Mesothelial cell of epicardium (in vitro differentiated cells): ENCODE data around the gene OR6N2. TPM values are rescaled to one million over a fixed set of nuclear protein-coding genes. Genes with fewer than 3 reads are reported as not detected.

Source experiments
- DNase-seq, 2 experiments: peaks; one replicate each; pipeline ENCODE4 v3.0.0; 2021; ENCODE audit warnings: low spot score in 2 of 2; ENCODE audit not compliant: unreplicated experiment in 2 of 2
- H3K27ac Mint-ChIP-seq: 2 replicates; pipeline ENCODE4 v1.8.0; 2021; ENCODE audit warnings: mixed read lengths
- H3K27me3 Mint-ChIP-seq: 2 replicates; pipeline ENCODE4 v1.8.0; 2021; ENCODE audit warnings: low read depth, mixed read lengths
- H3K36me3 Mint-ChIP-seq: 2 replicates; pipeline ENCODE4 v1.8.0; 2021; ENCODE audit warnings: mixed read lengths
- H3K4me1 Mint-ChIP-seq: 2 replicates; pipeline ENCODE4 v1.8.0; 2021; ENCODE audit warnings: mixed read lengths
- H3K4me3 Mint-ChIP-seq: 2 replicates; pipeline ENCODE4 v1.8.0; 2021; ENCODE audit warnings: mild to moderate bottlenecking, moderate library complexity, mixed read lengths
- H3K9me3 Mint-ChIP-seq: 2 replicates; pipeline ENCODE4 v1.8.0; 2021; ENCODE audit warnings: mixed read lengths
- total RNA-seq: library from RNA; stranded (reverse); gene quantifications from 3 replicates; pipeline ENCODE4 v1.2.1, GENCODE V29; 2021
- TF ChIP-seq, protein P1 (sequence below): fragments of 200-600 bp; sonication (generic); IDR thresholded peaks from one replicate; pipeline ENCODE4 v1.5.0; 2021; ENCODE audit warnings: antibody characterized with exemption; ENCODE audit not compliant: unreplicated experiment

OR6N2 gene
- total RNA-seq, 1 donor from 2014 or later, result not detected

DNA sequence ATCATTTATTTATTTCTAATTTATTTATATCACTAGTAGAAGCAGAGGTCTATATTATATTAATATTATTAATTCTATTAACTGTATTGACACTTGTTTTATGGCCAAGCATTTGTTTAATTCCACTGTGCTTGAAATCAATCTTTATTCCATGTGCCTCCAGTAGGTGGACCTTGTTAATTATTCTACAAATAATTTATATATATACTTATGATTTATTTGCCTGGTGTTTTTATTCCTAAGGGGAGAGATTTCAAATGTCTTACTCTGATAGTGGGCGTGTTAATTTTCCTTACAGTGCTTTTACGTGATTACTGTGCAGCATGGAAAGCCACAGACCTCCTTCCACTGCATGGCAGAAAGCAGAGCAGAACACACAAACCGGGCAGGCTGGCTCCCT, 17.5 kb upstream of the OR6N2 start:
- Mint-ChIP-seq H3K9me3 (no peaks in the 10 kb centered on the region), H3K4me1 (no peaks in the 10 kb centered on the region), H3K27ac (no peak overlapping the region), H3K27me3 (peaks cover 16% of the 10 kb centered on the region), H3K4me3 (no peak overlapping the region), H3K36me3 (no peaks in the 10 kb centered on the region)
- no peak for DNase-seq
- TF ChIP-seq, protein P1, sequence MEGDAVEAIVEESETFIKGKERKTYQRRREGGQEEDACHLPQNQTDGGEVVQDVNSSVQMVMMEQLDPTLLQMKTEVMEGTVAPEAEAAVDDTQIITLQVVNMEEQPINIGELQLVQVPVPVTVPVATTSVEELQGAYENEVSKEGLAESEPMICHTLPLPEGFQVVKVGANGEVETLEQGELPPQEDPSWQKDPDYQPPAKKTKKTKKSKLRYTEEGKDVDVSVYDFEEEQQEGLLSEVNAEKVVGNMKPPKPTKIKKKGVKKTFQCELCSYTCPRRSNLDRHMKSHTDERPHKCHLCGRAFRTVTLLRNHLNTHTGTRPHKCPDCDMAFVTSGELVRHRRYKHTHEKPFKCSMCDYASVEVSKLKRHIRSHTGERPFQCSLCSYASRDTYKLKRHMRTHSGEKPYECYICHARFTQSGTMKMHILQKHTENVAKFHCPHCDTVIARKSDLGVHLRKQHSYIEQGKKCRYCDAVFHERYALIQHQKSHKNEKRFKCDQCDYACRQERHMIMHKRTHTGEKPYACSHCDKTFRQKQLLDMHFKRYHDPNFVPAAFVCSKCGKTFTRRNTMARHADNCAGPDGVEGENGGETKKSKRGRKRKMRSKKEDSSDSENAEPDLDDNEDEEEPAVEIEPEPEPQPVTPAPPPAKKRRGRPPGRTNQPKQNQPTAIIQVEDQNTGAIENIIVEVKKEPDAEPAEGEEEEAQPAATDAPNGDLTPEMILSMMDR, result peak; percentile 27

DNA sequence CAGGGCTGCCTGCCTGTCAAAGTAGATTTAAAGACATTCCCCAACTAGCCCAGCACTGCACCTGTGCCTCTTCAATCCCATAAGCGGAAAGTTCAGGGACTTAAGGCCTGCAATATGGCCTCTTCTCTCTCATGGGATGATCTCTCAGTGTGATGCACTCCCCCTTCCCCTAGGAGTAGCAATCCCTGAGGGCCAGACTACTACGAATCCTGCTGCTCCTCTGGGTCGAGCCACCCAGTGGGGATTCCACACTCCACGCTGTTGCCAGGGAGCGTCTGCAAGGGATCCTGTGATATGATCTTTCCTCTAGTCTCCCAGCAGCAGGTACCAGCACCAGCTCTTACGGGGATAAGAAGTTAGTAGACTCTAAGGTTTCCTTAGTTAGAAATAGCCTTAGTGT, 13.2 kb upstream of the OR6N2 start:
- Mint-ChIP-seq H3K27ac (no peak overlapping the region), H3K27me3 (peaks cover 7% of the 10 kb centered on the region), H3K36me3 (no peaks in the 10 kb centered on the region), H3K9me3 (peaks cover 6% of the 10 kb centered on the region), H3K4me1 (no peaks in the 10 kb centered on the region), H3K4me3 (no peak overlapping the region)
- TF ChIP-seq, protein P1, result no peak
- no peak for DNase-seq

DNA sequence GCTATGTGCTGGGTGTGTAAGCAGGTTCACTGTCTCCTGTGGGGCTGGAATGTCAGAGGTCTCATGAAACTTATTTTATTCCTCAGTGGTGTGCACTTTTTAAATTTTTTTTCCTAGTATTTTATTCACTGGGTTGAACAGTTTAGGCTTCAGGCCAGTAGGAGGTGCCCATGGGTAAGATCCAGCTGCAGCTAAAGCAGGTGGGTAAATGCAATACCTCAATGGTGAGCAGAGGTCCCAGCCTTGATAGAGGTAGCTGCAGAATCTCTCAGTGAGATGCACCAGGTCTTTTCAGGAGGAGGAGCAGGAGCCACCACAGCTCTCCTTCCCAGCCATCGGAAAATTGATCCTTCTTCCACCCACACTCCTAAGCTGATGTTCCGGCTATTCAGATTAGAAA, 12.6 kb upstream of the OR6N2 start:
- no peak overlapping the region for H3K27ac Mint-ChIP-seq
- no peaks in the 10 kb centered on the region for H3K4me1 Mint-ChIP-seq
- DNase-seq, result no peak
- TF ChIP-seq, protein P1, result no peak
- H3K4me3 Mint-ChIP-seq, result no peak overlapping the region
- H3K9me3 Mint-ChIP-seq, result peaks cover 10% of the 10 kb centered on the region
- no peaks in the 10 kb centered on the region for H3K36me3 Mint-ChIP-seq
- H3K27me3 Mint-ChIP-seq, result peaks cover 7% of the 10 kb centered on the region

DNA sequence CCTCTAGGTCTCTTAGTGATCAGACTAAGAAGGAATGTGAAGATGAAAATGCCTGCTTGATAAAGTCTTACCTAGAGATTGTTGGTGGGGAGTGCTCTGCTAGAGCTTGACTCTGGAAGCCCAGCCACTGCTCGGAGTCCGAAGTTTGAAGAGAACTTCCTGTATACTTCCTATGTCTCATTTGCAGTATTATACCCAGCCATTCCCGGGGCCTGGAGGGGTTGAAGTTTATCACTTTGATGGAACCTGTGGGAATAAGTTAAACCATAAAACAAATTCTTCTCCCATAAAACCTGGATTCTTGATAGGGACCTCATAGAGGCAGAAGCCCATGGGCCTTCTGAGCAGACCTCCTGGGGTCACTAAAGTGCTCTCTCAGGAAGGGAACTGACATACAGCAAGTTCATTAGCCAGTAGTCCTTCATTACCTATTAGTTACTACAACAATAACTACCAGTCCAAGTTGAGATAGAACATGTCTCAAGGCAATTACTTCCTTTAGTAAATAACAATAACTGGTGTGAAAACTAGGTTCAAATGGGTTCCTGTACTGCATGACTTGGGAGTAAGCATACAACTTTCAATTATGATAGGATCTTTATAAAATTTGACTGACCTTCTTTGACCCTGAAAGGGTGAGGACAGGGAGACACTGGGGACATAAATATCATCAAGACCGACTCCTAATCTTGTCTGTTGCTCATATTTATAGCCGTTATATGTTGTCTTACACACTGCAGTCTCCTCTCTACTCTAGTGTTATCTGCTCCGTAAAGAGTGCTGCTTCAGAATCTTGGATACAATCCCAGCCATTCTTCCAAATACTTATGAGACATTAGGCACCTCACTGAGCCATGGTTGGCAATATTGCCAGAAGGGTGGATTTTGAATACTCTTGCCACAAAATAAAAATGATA, 8.8 kb downstream of the OR6N2 start, which contains the start of gene OR6N1:
Gene OR6N1 (minus strand): TSS at position 246 of the 917 bp plus-strand sequence. CDS start 5,513 bp downstream, outside the sequence.
- Mint-ChIP-seq H3K27ac (no peak within 1 kb of the TSS), H3K36me3 (no peaks in the 10 kb centered on the region), H3K4me3 (no peak within 1 kb of the TSS), H3K27me3 (peaks cover 4% of the 10 kb centered on the region), H3K4me1 (peaks cover 2% of the 10 kb centered on the region), H3K9me3 (no peaks in the 10 kb centered on the region)
- TF ChIP-seq, protein P1, result no peak
- no peak for DNase-seq

DNA sequence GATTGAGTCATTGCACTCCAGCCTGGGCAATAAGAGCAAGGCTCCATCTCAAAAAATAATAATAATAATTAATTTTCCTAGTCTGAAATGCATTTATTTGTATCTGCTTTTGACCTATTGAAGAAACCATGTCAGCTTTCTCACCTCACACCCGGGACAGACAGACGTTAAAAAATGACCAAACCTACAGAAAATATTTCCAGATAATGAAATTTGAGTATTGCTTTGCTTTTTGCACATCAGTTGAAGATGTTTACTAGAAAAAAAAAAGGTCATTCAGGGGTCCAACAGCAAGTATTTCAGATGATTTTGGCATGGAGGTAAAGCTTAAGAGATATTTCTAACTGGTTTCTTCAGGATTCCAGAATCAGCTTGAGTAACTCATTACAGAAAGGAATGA, 26.6 kb downstream of the OR6N2 start, which contains the start of gene OR6K6:
Gene OR6K6 (plus strand): TSS at position 301 of the 400 bp plus-strand sequence. CDS start 168 bp downstream, outside the sequence.
- H3K27me3 Mint-ChIP-seq, result no peaks in the 10 kb centered on the region
- H3K9me3 Mint-ChIP-seq, result peaks cover 10% of the 10 kb centered on the region
- TF ChIP-seq, protein P1, result no peak
- DNase-seq, result no peak
- H3K4me1 Mint-ChIP-seq, result peaks cover 21% of the 10 kb centered on the region
- H3K4me3 Mint-ChIP-seq, result no peak within 1 kb of the TSS
- no peak within 1 kb of the TSS for H3K27ac Mint-ChIP-seq
- H3K36me3 Mint-ChIP-seq, result no peaks in the 10 kb centered on the region
